Kasumi-1 (cell line): ENCODE results near the gene ZNF778.

Experiments used
- DNase-seq, 2 experiments: peaks; one replicate each; lab custom pipeline; 2025; lab: John Stamatoyannopoulos, UW

Gene ZNF778

GRCh38 chr16:89275837-89276720, 58.6 kb downstream of the ZNF778 start:
- peak; percentile 69 to 75 for DNase-seq

GRCh38 chr16:89277049-89277448, 59.5 kb downstream of the ZNF778 start:
- no peak for DNase-seq

GRCh38 chr16:89277641-89278341, 60.3 kb downstream of the ZNF778 start:
- no peak for DNase-seq

GRCh38 chr16:89278441-89279240, 61.1 kb downstream of the ZNF778 start:
- DNase-seq = no peak

GRCh38 chr16:89279666-89280481, 62.4 kb downstream of the ZNF778 start:
- DNase-seq = no peak

- no peak for DNase-seq
Observed at GRCh38 chr16:89280546-89281188, 63.2 kb downstream of the ZNF778 start.

GRCh38 chr16:89281189-89281577, 63.7 kb downstream of the ZNF778 start:
- DNase-seq = no peak

GRCh38 chr16:89281829-89282228, 64.3 kb downstream of the ZNF778 start:
- DNase-seq = no peak

- DNase-seq = no peak
Observed at GRCh38 chr16:89282523-89282922, 65.0 kb downstream of the ZNF778 start.

- no peak for DNase-seq
Observed at GRCh38 chr16:89283449-89283848, 65.9 kb downstream of the ZNF778 start.

- no peak for DNase-seq
Observed at GRCh38 chr16:89285381-89285780, 67.9 kb downstream of the ZNF778 start.

GRCh38 chr16:89286096-89286495, 68.6 kb downstream of the ZNF778 start:
- DNase-seq = no peak
